Mesendoderm (in vitro differentiated cells): Measurements from ENCODE around the gene MZB1. TPM values are rescaled to one million over a fixed set of nuclear protein-coding genes. Genes with fewer than 3 reads are reported as not detected.

Experiments
- DNase-seq: peaks from one replicate; pipeline ENCODE4 v3.0.0; 2013
- H2AK5ac ChIP-seq: 2 replicates; pipeline ENCODE4 v1.6.1; 2013; ENCODE audit warnings: low read length, inconsistent platforms
- H2BK120ac ChIP-seq: 2 replicates; pipeline ENCODE4 v1.6.1; 2013; ENCODE audit warnings: low read depth, mild to moderate bottlenecking, low read length, moderate library complexity, mixed read lengths
- H2BK15ac ChIP-seq: replicated peaks from 2 replicates; pipeline ENCODE4 v1.6.1; 2013; ENCODE audit warnings: low read depth, mild to moderate bottlenecking, moderate library complexity
- H2BK5ac ChIP-seq: 2 replicates; pipeline ENCODE4 v1.6.1; 2013; ENCODE audit warnings: low read length, inconsistent platforms
- H3K18ac ChIP-seq: 2 replicates; pipeline ENCODE4 v1.6.1; 2013; ENCODE audit warnings: mild to moderate bottlenecking, low read length, mixed read lengths
- H3K23ac ChIP-seq: one replicate; pipeline ENCODE4 v1.6.1; 2013; ENCODE audit warnings: low read length
- H3K27ac ChIP-seq: 2 replicates; pipeline ENCODE4 v1.5.1; 2013; ENCODE audit warnings: low read depth, mild to moderate bottlenecking, inconsistent platforms, low read length, moderate library complexity
- H3K27me3 ChIP-seq: 2 replicates; pipeline ENCODE4 v1.6.1; 2013; ENCODE audit warnings: low read length, control low read depth, mild to moderate bottlenecking, inconsistent platforms; ENCODE audit not compliant: insufficient read depth, poor library complexity
- H3K36me3 ChIP-seq: 2 replicates; pipeline ENCODE4 v1.6.1; 2013; ENCODE audit warnings: low read length, inconsistent platforms; ENCODE audit not compliant: control insufficient read depth, insufficient read depth
- H3K4ac ChIP-seq: one replicate; pipeline ENCODE4 v1.6.1; 2013; ENCODE audit warnings: low read depth, mild to moderate bottlenecking, low read length, moderate library complexity
- H3K4me1 ChIP-seq: 2 replicates; pipeline ENCODE4 v1.6.1; 2013; ENCODE audit warnings: low read depth, low read length, inconsistent platforms; ENCODE audit not compliant: control insufficient read depth
- H3K4me2 ChIP-seq: 2 replicates; pipeline ENCODE4 v1.6.1; 2013; ENCODE audit warnings: low read length
- H3K4me3 ChIP-seq: 2 replicates; pipeline ENCODE4 v1.5.1; 2013; ENCODE audit warnings: mild to moderate bottlenecking, low read length
- H3K56ac ChIP-seq: one replicate; pipeline ENCODE4 v1.6.1; 2013; ENCODE audit warnings: low read length
- H3K79me1 ChIP-seq: 2 replicates; pipeline ENCODE4 v1.6.1; 2013; ENCODE audit warnings: low read length, inconsistent platforms
- H3K79me2 ChIP-seq: 2 replicates; pipeline ENCODE4 v1.6.1; 2013; ENCODE audit warnings: mild to moderate bottlenecking, low read length; ENCODE audit not compliant: control insufficient read depth, insufficient read depth
- H3K9ac ChIP-seq: 2 replicates; pipeline ENCODE4 v1.6.1; 2013; ENCODE audit warnings: low read length, inconsistent platforms
- H4K5ac ChIP-seq: one replicate; pipeline ENCODE4 v1.6.1; 2013; ENCODE audit warnings: low read length
- H4K8ac ChIP-seq: one replicate; pipeline ENCODE4 v1.6.1; 2013; ENCODE audit warnings: low read depth, mild to moderate bottlenecking, control low read depth, low read length, moderate library complexity
- WGBS: extraction: QIAGEN DNeasy Blood & Tissue Kit; methylation state at CpG from one replicate; pipeline ENCODE4 v1.1.7; 2013; ENCODE audit warnings: low lambda C conversion rate, missing lambda C conversion rate; ENCODE audit not compliant: insufficient coverage; ENCODE audit errors: extremely low coverage; 5-methylcytosine and 5-hydroxymethylcytosine counted together
- polyA plus RNA-seq, 2 experiments: library from polyadenylated mRNA; stranded (reverse); fragments of 200-250 nt; gene quantifications; one replicate each; pipeline ENCODE4 v1.2.3, GENCODE V29; 2013

The MZB1 gene
- polyA plus RNA-seq (2013, experiment 1 of 2): 0.07 TPM
- polyA plus RNA-seq (2013, experiment 2 of 2): 0.17 TPM

- WGBS: no CpG with 5 or more reads among the region's 11 CpGs
- Histone ChIP-seq H3K79me1 (no peaks in the 10 kb centered on the region), H3K36me3 (no peaks in the 10 kb centered on the region), H2AK5ac (no peak within 1 kb of the TSS), H3K4me2 (no peak within 1 kb of the TSS), H3K4me3 (no peak within 1 kb of the TSS), H4K8ac (no peak within 1 kb of the TSS), H3K56ac (no peak within 1 kb of the TSS), H2BK5ac (no peak within 1 kb of the TSS), H2BK15ac (no peak within 1 kb of the TSS), H2BK120ac (no peak within 1 kb of the TSS), H3K9ac (no peak within 1 kb of the TSS), H4K5ac (no peak within 1 kb of the TSS), H3K27ac (no peak within 1 kb of the TSS), H3K23ac (no peak within 1 kb of the TSS), H3K27me3 (peaks cover 3% of the 10 kb centered on the region), H3K79me2 (no peaks in the 10 kb centered on the region), H3K18ac (no peak within 1 kb of the TSS), H3K4me1 (no peaks in the 10 kb centered on the region), H3K4ac (no peak within 1 kb of the TSS)
- no peak for DNase-seq
Observed at GRCh38 chr5:139389701-139390638, at the start of gene MZB1. Gene MZB1 (minus strand): TSS chr5:139389913. CDS start chr5:139389856, 57 bp downstream.

- Histone ChIP-seq H2BK5ac (peak within 1 kb of the TSS; percentile 26), H3K18ac (peak within 1 kb of the TSS; percentile 77), H3K36me3 (no peaks in the 10 kb centered on the region), H3K23ac (peak within 1 kb of the TSS; percentile 66), H2BK15ac (no peak within 1 kb of the TSS), H3K27me3 (no peaks in the 10 kb centered on the region), H3K79me1 (no peaks in the 10 kb centered on the region), H4K8ac (no peak within 1 kb of the TSS), H3K27ac (peak within 1 kb of the TSS; percentile 79), H2BK120ac (no peak within 1 kb of the TSS), H2AK5ac (no peak within 1 kb of the TSS), H3K56ac (peak within 1 kb of the TSS; percentile 96), H3K4me2 (peak within 1 kb of the TSS; percentile 77), H3K79me2 (no peaks in the 10 kb centered on the region), H3K4me1 (no peaks in the 10 kb centered on the region), H3K4ac (no peak within 1 kb of the TSS), H4K5ac (no peak within 1 kb of the TSS), H3K9ac (peak within 1 kb of the TSS; percentile 88), H3K4me3 (peak within 1 kb of the TSS; percentile 83)
- peak; percentile 96 for DNase-seq
- no CpG with 5 or more reads among the region's 49 CpGs for WGBS
Observed at GRCh38 chr5:139439013-139439903, 49.5 kb upstream of the MZB1 start, which contains the start of gene DNAJC18. Gene DNAJC18 (minus strand): TSS chr5:139439525. CDS start chr5:139439445, 80 bp downstream.

- no CpG with 5 or more reads among the region's 8 CpGs for WGBS
- Histone ChIP-seq H3K27ac (no peak overlapping the region), H3K27me3 (no peaks in the 10 kb centered on the region), H3K79me2 (no peaks in the 10 kb centered on the region), H3K9ac (peak overlapping the region; percentile 30), H2BK15ac (no peak overlapping the region), H3K18ac (no peak overlapping the region), H4K5ac (no peak overlapping the region), H3K56ac (peak overlapping the region; percentile 28), H3K4me3 (peak overlapping the region; percentile 0), H2BK5ac (no peak overlapping the region), H2AK5ac (no peak overlapping the region), H2BK120ac (no peak overlapping the region), H3K79me1 (no peaks in the 10 kb centered on the region), H3K4me1 (no peaks in the 10 kb centered on the region), H3K4ac (no peak overlapping the region), H3K23ac (no peak overlapping the region), H3K4me2 (peak overlapping the region; percentile 9), H4K8ac (no peak overlapping the region), H3K36me3 (no peaks in the 10 kb centered on the region)
- no peak for DNase-seq
Observed at GRCh38 chr5:139438707-139439012, 48.9 kb upstream of the MZB1 start.

GRCh38 chr5:139435676-139436075 lies 46.0 kb upstream of the MZB1 start:
- Histone ChIP-seq H3K27me3 (no peaks in the 10 kb centered on the region), H3K79me1 (no peaks in the 10 kb centered on the region), H3K27ac (no peak overlapping the region), H3K36me3 (no peaks in the 10 kb centered on the region), H2BK120ac (no peak overlapping the region), H3K9ac (no peak overlapping the region), H2BK15ac (no peak overlapping the region), H3K79me2 (no peaks in the 10 kb centered on the region), H3K56ac (no peak overlapping the region), H3K4ac (no peak overlapping the region), H4K8ac (no peak overlapping the region), H3K4me2 (no peak overlapping the region), H3K23ac (no peak overlapping the region), H3K4me3 (no peak overlapping the region), H3K4me1 (no peaks in the 10 kb centered on the region), H2AK5ac (no peak overlapping the region), H3K18ac (no peak overlapping the region), H2BK5ac (no peak overlapping the region), H4K5ac (no peak overlapping the region)
- WGBS: no CpG with 5 or more reads among the region's 3 CpGs
- DNase-seq: no peak

GRCh38 chr5:139431706-139432105 lies 42.0 kb upstream of the MZB1 start:
- no peak overlapping the region for H2BK5ac ChIP-seq
- H4K8ac ChIP-seq: no peak overlapping the region
- no CpG with 5 or more reads among the region's 1 CpG for WGBS
- no peaks in the 10 kb centered on the region for H3K36me3 ChIP-seq
- no peaks in the 10 kb centered on the region for H3K27me3 ChIP-seq
- H2BK15ac ChIP-seq: no peak overlapping the region
- H4K5ac ChIP-seq: no peak overlapping the region
- H3K4me1 ChIP-seq: no peaks in the 10 kb centered on the region
- H2BK120ac ChIP-seq: no peak overlapping the region
- H3K18ac ChIP-seq: no peak overlapping the region
- no peak overlapping the region for H3K4ac ChIP-seq
- H2AK5ac ChIP-seq: no peak overlapping the region
- H3K56ac ChIP-seq: no peak overlapping the region
- H3K79me2 ChIP-seq: no peaks in the 10 kb centered on the region
- no peak overlapping the region for H3K9ac ChIP-seq
- H3K23ac ChIP-seq: no peak overlapping the region
- H3K4me3 ChIP-seq: no peak overlapping the region
- H3K4me2 ChIP-seq: no peak overlapping the region
- DNase-seq: no peak
- no peak overlapping the region for H3K27ac ChIP-seq
- H3K79me1 ChIP-seq: no peaks in the 10 kb centered on the region
